Measurements from ENCODE around the gene LCN6.

DNA sequence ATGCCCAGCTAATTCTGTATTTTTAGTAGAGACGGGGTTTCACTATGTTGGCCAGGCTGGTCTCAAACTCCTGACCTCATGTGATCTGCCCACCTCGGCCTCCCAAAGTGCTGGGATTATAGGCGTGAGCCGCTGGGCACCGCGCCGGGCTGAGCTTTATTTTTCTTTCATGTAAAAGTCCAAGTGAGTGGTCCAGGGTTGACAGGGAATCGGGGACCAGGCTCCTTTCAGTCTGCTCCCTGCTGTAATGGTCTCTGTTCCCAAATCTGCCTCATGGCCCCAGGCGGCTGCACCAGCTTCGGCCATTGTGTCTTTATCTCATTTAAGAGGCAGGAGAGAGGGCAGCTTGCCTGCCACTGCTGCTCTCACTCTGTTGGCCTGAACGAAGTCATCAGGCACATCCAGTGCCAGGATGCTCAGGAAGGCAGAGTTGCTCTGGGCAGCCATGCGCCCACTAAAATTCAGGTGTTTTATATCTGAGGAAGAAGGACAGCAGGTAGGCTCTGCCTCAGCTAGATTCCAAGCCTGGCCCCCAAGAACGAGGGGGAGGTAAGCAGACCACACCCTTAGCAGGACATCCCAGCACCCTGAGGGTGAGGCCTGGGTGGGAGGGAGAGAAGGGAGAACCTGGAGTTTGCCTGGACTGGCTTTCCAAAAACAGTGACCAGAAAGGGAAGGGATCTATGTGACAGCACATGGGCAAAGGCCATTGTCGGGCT lies 46.1 kb upstream of the LCN6 start:
- no peak for TF ChIP-seq CTCF (optimal IDR thresholded peaks at IDR 0.05 in 1 of 3, IDR thresholded peaks at IDR 0.05 in 1 of 3, conservative IDR thresholded peaks at IDR 0.05 in 1 of 3; ENCODE audit: extremely low read depth in 1 of 3, insufficient read depth in 2 of 3, low read length in 3 of 3)
- TF ChIP-seq EZH2 (IDR thresholded peaks at IDR 0.05; ENCODE audit: low read length) = no peak
